Neural progenitor cell (in vitro differentiated cells): ENCODE measurements around the gene RGS9.

Source experiments
- CTCF ChIP-seq: fragments of 200-600 bp; sonication (generic); IDR thresholded peaks from 2 replicates; pipeline ENCODE4 v1.5.1; 2017; ENCODE audit warnings: antibody characterized with exemption, mild to moderate bottlenecking
- EZH2 ChIP-seq: fragments of 200-600 bp; sonication (generic); IDR thresholded peaks from 2 replicates; pipeline ENCODE4 v1.6.1; 2017; ENCODE audit warnings: antibody characterized with exemption, mild to moderate bottlenecking, moderate library complexity

- TF ChIP-seq CTCF: no peak
- TF ChIP-seq EZH2: no peak
These were observed 87.9 kb downstream of the RGS9 start for GRCh38 chr17:65225061-65225460.
